ENCODE measurements around the gene LYRM7. TPM values are rescaled to one million over a fixed set of nuclear protein-coding genes. Genes with fewer than 3 reads are reported as not detected.
"Not testable (repeated sequence)": the region's sequence is repeated elsewhere in the genome, so short reads cannot be mapped to it uniquely, and the experiment has no call there.

LYRM7 gene
- total and polyA plus RNA-seq, 10 of the 15 experiments (the other 5 are each of a cell fraction or from before 2014, with no cell fraction given) = 9.2 to 68.8 (median 20.2) TPM

- TF ChIP-seq CEBPB (IDR thresholded peaks at IDR 0.05; ENCODE audit: borderline replicate concordance in 1 of 2, low read depth in 2 of 2, low read length in 2 of 2) (no peak), POU2F2 (IDR thresholded peaks at IDR 0.05; ENCODE audit: borderline replicate concordance, low read depth, low read length) (no peak)
Measured at GRCh38 chr5:131129306-131129705, 41.4 kb upstream of the LYRM7 start (continued).

- H3K36me3 ChIP-seq (ENCODE audit: control insufficient read depth in 2 of 2, insufficient read depth in 2 of 2, low read length in 1 of 2); intact Hi-C loops (cut with micrococcal nuclease; ENCODE audit: unreplicated experiment); H3K9ac ChIP-seq (ENCODE audit: control insufficient read depth, insufficient read depth, low read length); H2AFZ ChIP-seq (ENCODE audit: control insufficient read depth, low read depth, low read length); POLR2A ChIA-PET; FAIRE-seq; H3K9me3 ChIP-seq (replicated peaks; ENCODE audit: control insufficient read depth, insufficient read depth, low read length); H4K20me1 ChIP-seq (ENCODE audit: control insufficient read depth, insufficient read depth); RAD21 ChIA-PET (ENCODE audit: unreplicated experiment); H3K4me1 ChIP-seq (ENCODE audit: control insufficient read depth, insufficient read depth, low read length); CTCF ChIA-PET; SMC1A ChIA-PET (ENCODE audit: uncharacterized antibody, unreplicated experiment); H3K79me2 ChIP-seq (ENCODE audit: control insufficient read depth, insufficient read depth, low read length); DNase-seq (ENCODE audit: low read depth, low spot score); H3K27ac ChIP-seq (ENCODE audit: control insufficient read depth, insufficient read depth); ATAC-seq; H3K27me3 ChIP-seq (replicated peaks in 1 of 2; ENCODE audit: control insufficient read depth in 2 of 2, insufficient read depth in 2 of 2, low read length in 1 of 2); in situ Hi-C loops (cut with MboI); H3K4me3 ChIP-seq; BruUV-seq (replicated peaks); H3K4me2 ChIP-seq (ENCODE audit: control insufficient read depth, insufficient read depth): not testable (repeated sequence)
- 88% methylated on average over 1 of the region's 2 CpGs for WGBS (ENCODE audit: insufficient coverage, insufficient replicate concordance, low lambda C conversion rate, missing lambda C conversion rate)
Measured at GRCh38 chr5:131133091-131133490, 37.7 kb upstream of the LYRM7 start.

DNA sequence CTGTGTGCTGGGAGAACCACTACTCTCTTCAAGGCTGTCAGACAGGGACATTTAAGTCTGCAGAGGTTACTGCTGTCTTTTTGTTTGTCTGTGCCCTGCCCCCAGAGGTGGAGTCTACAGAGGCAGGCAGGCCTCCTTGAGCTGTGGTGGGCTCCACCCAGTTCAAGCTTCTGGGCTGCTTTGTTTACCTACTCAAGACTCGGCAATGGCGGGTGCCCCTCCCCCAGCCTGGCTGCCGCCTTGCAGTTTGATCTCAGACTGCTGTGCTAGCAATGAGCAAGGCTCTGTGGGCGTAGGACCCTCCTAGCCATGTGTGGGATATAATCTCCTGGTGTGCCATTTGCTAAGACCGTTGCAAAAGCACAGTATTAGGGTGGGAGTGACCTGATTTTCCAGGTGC, 32.3 kb upstream of the LYRM7 start:
- H4K20me1 ChIP-seq (ENCODE audit: control insufficient read depth, insufficient read depth); POLR2A ChIA-PET: not testable (repeated sequence)

More for the DNA sequence above, 32.3 kb upstream of the LYRM7 start:
- BruUV-seq (replicated peaks); SMC1A ChIA-PET (ENCODE audit: uncharacterized antibody, unreplicated experiment); H3K27ac ChIP-seq (ENCODE audit: control insufficient read depth, insufficient read depth); RAD21 ChIA-PET (ENCODE audit: unreplicated experiment); intact Hi-C loops (cut with micrococcal nuclease; ENCODE audit: unreplicated experiment); H3K4me1 ChIP-seq (ENCODE audit: control insufficient read depth, insufficient read depth, low read length); H3K27me3 ChIP-seq (replicated peaks in 1 of 2; ENCODE audit: control insufficient read depth in 2 of 2, insufficient read depth in 2 of 2, low read length in 1 of 2); FAIRE-seq; H3K4me2 ChIP-seq (ENCODE audit: control insufficient read depth, insufficient read depth); H2AFZ ChIP-seq (ENCODE audit: control insufficient read depth, low read depth, low read length); H3K36me3 ChIP-seq (ENCODE audit: control insufficient read depth in 2 of 2, insufficient read depth in 2 of 2, low read length in 1 of 2); CTCF ChIA-PET; H3K4me3 ChIP-seq; in situ Hi-C loops (cut with MboI); H3K9me3 ChIP-seq (replicated peaks; ENCODE audit: control insufficient read depth, insufficient read depth, low read length); DNase-seq (ENCODE audit: low read depth, low spot score); H3K9ac ChIP-seq (ENCODE audit: control insufficient read depth, insufficient read depth, low read length); H3K79me2 ChIP-seq (ENCODE audit: control insufficient read depth, insufficient read depth, low read length); ATAC-seq: not testable (repeated sequence)
- WGBS (ENCODE audit: insufficient coverage, insufficient replicate concordance, low lambda C conversion rate, missing lambda C conversion rate) = 62% methylated on average over 5 of the region's 5 CpGs
